GM21447 (cell line): Measurements from ENCODE around the gene TMEM138.

ENCODE experiments used
- ATAC-seq: cut with Tn5 transposase; IDR thresholded peaks from one replicate; pipeline ENCODE4 v1.9.1; 2021; ENCODE audit not compliant: unreplicated experiment

TMEM138 gene

DNA sequence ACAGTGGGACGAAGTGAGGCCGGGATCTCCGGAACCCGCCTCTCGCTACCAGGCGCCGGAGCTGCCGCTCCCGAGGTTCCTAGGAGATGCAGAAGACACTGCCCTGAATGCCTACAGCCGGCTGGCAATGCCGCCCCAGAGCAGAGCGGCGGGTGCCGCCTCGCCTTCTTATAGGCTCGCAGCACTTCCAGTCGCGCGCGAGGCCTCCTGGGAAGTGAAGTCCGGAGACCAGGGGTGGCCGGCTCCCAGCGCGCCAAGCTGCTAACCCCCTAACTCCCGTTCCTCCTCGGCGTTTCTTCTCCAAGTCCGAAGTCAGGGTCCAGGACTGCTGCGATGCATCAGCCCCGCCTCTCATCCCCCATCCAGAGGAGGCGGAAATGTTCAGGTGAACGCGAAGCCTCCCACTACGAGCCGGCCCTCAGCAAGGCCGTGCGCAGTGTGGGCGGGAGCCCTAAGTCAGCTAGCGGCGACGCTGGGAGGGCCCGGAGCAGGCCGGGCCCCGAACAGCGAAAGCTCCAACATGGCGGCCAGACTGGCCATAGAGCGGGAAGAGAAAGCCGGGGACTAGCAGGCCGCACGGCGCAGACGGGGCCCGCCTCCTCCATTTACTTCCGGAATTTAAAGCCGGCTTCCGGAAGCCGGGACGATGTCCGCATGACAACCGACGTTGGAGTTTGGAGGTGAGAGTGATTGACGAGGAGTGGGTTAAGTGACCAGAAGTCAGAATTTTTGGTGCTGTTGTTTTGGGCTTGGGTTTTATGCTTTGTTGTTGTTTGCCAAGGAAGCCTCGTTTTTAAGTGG is at the start of gene TMEM138, which contains the start of gene CYB561A3:
TMEM138 (plus strand) TSS at position 634 of the 801 bp plus-strand sequence. CDS start 2,017 bp downstream, outside the sequence.
CYB561A3 (minus strand) TSS at position 142 of the 801 bp plus-strand sequence. CDS start 5,169 bp downstream, outside the sequence.
- ATAC-seq = peak; percentile 75

DNA sequence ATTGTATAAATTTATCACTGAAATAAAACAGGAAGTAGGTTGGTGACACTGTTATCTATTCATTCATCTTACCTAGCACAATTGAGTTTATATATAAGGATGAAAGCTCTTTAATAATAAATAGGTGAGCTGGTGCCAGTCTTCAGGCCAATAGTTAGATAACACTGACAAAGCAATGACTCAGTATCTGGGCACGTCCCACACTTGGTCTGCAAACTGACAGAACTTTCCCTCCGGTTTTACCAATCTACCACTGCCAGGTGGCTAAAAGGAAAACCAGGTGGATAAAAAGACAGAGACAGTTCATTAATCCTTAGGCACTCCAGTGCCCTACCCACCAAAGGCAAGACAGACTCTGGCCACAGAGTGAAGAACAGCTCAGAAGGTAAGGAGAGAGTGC is 46.9 kb upstream of the TMEM138 start:
- ATAC-seq = no peak

DNA sequence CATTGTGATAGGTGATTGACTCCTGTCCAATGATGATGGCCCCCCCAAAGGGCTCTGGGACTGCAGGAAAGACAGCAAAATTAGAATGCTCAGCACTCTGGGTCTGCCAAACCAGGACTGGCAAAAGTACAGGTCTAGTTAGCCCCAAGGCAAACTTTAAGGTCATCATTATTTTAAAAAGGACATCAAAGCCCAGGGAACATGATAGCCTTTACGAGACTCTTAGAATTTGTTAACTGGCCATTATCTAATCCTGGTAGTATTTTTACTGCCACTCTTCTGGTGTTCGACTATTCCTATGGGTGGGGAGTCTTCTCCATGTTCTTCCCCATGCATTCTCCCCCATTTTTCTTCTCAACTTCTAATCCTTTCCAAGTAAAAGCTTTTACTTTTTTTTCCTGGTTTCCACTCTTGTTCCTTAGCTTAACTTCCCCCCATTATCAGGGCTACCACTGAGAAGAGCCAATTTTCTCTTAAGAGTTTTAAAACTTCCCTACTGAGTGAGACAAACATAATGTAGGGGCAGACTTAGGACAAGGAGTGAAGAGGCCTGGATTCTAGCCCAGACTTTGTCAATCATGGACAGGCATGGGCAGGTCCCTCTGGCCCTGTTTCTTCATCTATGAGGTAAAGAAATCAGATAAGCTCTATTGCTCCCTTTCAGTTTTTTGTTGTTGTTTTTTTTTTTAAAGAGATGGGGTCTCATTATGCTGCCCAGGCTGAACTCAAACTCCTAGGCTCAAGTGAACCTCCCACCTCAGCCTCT is 36.3 kb upstream of the TMEM138 start:
- ATAC-seq = no peak

DNA sequence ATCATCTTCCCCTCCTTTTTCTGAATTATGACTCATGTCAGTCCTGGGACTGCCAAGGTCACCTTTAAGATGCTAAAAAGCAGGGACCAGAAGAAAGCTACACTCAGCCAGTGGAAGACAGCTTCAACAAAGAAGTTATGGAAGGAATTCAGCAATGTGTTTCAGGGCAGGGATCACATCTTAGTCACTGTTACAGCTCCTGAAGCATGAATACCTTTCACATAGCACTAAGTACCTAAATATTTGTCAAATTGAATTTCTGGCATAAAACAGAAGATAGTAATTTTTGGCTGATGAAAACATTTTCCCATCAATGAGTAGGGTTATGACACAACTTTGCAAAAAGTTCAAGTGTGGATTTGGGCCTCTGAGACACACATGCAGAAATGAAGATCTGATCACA is 34.5 kb upstream of the TMEM138 start:
- ATAC-seq = no peak

DNA sequence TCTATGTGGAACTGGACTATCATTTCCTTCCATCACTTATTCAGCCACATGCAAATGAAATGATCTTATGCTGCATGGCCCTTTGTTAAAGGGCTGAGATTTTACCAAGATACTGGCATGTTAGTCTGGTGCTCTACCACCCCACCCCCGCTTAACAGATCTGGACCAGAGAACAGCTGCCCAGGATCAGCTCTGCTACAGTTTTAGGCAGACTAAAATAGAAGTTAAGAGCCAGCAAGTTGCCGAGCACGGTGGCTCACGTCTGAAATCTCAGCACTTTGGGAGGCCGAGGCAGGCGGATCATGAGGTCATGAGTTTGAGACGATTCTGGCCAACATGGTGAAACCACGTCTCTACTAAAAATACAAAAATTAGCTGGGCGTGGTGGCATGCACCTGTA is 33.8 kb upstream of the TMEM138 start:
- ATAC-seq = no peak

DNA sequence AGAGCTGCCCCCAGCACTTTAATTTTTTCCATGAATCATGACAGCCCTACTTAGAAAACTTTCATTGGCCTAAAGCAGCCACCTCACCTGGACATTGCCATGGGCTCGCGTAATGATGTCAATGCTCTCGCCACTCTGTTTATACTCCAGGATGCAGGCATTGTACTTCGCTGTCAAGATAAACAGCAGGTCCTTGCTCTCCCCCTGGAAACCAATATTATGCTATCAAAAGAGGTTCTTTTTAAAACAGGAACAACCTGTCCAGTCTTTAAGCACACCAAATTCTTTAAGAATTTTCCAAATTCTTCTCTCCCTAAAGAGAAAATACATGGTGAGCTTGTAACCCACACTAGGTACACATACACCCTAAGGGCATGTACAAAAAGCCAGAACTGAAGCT is 32.3 kb upstream of the TMEM138 start:
- ATAC-seq = no peak

DNA sequence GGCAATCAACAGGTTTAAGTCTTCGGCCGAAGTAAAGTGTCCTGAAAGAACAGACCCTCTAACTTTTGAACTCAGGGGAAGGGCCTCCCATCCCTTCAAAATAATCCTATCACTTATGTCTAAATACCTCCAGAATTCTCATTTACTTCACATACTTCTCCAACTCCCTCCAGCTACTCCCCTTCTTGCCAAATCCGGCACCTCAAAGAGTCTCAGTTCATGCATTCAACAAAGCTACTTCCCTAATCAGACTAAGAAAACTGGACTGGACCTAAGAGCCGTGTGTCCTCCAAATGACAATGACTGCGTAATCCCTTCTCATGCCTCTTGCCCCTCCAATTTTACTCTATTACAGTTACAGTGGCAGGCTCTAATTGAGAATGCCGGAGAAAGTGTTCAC is 30.5 kb upstream of the TMEM138 start:
- no peak for ATAC-seq

DNA sequence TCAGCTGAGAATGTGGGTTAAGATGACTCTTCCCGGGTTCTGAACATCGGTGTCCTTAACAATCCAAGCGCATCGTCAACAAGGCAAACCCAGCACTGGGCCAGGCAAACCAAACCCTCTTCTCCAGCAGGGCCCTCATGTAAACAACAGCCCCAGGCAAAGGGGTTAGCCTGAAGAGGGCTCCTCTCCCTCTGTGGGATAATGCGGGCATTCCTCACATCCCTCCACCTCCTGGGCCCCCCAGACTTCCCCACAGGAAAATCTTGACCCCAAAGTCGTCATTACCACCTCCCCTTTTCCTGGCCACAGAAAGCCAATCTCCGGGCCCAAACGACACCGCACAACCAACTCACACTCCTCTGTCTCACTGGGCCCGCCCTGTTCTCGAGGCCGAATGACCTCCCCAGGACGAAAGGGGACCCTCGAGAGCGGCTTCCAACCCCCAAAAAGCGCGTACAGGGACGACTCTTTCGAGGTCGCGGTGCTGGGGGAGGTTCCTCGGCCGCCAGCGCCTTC is 29.8 kb upstream of the TMEM138 start:
- no peak for ATAC-seq

DNA sequence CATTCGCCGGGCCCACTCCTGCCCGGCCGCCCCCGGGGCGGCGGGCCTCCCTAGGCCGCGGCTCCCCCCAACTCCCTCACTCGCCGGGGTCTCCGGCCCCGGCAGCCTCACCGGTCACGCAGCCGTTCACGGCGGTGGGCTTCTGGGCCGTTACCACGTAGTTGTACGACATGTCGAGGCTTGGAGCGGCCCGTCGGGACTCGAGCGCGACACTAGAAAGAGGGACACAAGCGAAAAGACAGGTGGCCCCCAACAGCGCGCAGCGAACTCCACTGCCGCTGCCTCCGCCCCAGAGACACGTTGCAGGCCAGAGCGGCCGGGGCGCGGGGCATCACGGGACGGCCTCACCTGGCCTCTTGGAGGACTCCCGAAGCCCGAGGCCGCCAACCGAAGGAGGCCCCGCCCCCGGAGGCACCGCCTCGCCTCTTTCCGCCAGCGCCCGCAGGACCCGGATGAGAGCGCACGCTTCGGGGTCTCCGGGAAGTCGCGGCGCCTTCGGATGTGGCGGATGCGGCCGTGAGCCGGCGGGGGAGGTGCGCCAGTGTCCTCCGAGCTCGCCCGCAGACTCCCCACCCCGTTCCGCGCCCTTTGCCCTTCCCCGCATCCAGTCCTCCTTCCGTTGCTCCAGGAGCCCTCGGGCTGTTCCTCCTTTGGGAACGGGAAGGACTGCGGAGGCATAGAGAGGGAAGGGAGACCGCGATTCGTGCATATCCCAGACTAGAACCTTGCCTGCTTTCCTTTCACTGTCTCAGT is 29.2 kb upstream of the TMEM138 start, which contains the start of the genes DDB1 and TKFC:
DDB1 (minus strand) TSS at position 309 of the 753 bp plus-strand sequence; CDS start at position 172, 137 bp downstream.
TKFC (plus strand) TSS at position 432 of the 753 bp plus-strand sequence. CDS start 1,501 bp downstream, outside the sequence.
- peak; percentile 83 for ATAC-seq

DNA sequence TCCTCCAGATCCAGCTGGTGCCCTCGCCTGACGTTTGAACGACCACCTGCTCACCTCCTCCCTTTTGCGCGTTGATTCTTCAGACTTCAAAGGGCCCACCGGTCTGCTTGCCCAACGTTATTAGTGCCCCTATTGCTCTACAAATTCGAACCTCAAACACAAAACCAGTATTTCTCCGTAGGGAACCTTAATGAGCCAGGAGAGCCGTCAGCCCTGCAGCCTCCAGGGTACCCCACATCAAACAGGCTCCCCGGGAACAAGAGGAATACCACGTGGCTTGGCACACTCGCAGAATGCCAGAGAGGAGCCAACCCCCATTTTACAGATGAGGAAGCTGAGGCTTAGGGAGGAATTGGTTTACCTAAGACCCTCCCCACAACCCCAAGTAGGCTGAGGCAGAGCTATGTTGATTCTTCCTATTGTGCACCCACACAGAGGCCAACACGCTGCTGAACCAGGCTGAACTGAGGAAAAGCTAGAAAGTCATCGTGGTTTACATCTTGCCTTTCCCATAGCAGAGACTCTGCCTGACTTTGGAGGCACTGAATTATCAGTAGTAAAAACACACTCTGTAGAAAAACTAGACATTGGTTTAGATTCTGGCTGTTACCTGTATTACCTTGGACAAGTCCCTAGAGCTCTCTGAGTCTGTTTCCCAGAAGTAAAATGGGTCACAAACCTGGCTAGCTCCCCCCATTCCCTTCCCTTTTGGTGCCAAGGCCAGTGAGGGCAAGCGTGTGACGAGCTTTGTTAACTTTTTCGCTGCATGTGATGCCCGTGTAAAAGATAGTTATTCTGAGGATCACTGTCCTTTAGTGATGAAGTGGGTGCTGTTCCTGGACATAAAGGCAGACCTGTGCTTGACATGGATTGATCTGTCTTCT is 28.4 kb upstream of the TMEM138 start:
- peak; percentile 5 for ATAC-seq

DNA sequence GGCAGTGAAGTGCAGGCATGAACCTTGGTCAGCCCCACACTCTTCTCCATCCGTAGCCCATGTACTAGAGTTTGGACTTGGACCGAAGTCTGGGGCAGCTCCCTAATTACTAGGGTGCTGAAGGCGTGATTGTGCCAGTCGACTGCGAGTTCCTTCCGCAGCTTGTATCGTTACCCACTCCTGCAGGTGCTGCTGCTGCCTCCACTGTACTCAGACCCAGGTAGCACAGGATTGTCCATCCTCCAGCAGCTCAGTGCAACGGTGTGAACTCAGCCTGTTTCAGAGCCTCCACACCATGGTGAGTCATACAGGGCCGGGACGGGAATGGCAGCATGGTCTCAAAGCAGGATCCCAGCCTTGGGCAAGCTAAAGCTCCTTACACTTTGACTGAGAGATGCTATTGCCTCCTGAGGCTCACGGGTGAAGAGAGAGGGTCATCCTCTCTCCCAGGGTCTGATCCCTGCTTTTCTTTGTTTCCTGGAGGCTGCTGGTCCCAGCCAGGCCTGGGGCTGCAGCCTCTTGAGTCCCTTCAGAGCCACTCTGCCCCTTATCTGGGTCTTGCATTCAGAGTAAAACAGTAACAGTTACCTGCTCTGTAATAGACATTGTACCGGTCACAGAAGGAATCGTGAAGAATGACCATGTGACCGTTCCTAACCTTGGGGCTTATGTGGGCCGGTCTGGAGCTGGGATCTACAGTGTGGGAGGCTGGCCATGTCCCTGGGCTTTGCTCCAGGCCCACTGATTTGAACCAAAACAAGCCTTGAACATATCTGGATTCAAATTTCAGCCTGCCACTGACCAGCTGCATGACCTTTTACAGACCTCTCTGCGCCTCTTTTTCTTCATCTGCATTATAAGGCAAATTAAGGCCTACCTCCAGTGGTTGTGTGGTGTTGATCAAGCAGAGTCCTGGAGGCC is 27.5 kb upstream of the TMEM138 start:
- ATAC-seq = no peak

DNA sequence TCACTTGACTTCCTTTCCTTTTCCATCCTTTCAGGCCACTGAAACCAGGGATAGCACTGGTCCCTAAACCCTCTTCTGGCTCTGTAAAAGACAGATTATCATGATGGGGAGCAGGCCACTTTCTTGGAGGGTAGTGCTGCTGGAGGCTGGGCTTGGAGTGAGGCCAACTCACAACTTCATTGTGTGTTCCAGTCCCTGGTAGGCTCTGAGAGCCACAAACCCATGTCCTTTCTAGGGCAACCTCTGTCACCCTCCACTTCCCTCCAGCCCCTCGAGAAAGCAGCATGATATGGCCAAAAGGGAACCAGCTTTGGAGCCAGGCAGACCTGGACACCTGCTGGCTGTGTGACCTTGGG is 26.8 kb upstream of the TMEM138 start:
- no peak for ATAC-seq

DNA sequence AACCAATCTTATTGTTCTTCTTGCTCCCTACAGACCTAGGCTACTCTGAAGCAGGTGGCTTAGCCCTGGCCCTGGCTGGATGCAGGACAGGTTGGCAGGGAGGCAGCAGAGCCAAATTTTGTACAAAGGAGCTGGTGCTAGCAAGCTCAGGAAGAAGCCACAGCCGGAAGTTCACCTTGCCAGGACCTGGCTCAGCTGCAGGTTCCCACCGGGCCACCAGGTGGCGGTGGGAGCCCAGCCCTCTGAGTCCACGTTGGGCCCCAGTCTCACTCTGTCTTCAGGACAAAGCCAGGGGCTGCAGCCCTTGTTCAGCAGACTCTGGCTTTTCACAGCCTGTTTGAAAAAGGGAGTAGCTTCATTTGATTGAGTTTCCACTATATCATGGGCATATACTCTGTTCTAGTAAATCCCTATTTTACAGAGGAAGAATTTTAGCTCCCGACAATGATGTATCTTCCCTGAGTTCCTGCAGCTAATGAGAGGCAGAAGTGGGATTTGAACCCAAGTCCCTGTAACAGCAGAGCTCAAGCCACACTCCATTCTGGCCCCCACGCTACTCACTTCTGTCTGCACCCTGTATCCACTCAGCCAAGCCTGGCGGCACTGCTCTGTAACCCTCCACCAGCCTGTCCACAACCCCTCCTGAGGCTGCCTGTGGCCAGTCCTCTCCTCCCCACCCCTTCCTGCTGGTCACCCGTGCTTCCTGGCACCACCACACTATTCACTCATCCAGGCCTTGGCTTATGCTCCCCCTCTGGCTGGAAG is 25.8 kb upstream of the TMEM138 start:
- peak; percentile 43 for ATAC-seq

DNA sequence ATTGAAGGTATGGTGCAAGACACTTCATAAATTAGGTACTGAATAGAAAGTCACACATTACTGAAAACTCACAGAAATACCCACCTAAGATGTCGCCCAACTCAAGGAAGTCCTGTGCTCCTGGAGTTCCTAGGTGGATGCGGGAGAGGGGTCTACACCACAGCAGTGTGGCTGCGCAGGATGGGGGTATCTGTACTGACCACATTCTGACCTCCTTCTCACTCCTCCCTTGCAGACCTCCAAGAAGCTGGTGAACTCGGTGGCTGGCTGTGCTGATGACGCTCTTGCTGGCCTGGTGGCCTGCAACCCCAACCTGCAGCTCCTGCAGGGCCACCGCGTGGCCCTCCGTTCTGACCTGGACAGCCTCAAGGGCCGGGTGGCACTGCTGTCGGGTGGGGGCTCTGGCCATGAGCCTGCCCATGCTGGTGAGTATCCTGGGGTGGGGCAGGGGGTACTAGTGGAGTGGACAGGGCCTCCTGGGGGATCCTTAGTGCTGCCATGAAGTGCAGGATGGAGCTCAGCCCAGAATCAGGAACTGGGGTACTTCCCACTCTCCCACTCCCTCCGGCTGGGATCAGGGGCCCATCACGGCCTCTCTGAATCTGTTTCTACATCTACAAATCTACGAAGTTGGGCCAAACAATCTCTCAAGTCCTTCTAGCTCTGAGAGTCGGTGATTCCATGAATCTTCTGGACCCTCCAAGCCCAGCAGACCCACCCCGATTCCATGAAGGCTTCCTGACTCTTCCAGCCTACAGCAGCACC is 24.3 kb upstream of the TMEM138 start:
- no peak for ATAC-seq

DNA sequence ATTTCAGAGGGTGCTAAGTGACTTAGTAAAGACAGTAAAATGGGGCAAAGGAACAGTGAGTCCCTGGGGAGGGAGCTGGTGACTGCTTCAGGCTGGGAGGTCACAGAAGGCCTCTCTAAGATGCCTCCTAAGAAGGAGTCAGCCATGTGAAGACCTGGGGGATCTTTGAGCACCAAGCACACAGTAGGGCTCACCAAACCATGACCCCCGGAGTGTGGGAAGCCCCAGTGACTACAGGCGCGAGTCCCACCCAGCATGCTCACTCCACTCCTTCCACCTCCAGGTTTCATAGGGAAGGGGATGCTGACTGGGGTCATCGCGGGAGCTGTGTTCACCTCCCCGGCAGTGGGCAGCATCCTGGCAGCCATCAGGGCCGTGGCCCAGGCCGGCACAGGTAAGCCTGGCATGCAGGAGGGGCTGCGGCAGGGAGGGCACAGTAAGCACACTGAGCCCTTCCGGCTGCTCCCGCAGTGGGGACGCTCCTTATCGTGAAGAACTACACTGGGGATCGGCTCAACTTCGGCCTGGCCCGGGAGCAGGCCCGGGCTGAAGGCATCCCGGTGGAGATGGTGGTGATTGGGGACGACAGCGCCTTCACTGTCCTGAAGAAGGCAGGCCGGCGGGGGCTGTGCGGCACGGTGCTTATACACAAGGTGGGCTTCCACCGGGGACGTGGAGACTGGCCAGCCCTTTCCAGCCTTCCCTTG is 23.2 kb upstream of the TMEM138 start:
- no peak for ATAC-seq

DNA sequence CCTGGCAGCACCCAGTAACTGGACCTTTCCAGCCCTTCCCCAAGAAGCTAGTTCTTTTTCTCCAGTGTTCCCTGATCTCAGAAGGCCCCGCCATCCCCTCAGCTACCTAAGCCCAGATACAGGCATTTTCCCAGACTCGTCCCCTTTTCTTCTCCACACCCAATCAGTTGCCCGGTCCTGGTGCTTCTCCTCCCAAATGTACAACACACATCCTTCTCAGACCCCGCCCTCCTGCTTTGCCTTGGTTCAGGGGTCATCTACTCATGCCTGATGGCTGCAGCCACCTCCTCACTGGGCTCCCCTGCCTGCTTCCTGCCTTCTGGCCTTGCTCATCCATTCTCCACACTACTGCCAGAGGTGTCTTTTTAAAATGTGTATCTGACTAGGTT is 22.7 kb upstream of the TMEM138 start:
- ATAC-seq = no peak

DNA sequence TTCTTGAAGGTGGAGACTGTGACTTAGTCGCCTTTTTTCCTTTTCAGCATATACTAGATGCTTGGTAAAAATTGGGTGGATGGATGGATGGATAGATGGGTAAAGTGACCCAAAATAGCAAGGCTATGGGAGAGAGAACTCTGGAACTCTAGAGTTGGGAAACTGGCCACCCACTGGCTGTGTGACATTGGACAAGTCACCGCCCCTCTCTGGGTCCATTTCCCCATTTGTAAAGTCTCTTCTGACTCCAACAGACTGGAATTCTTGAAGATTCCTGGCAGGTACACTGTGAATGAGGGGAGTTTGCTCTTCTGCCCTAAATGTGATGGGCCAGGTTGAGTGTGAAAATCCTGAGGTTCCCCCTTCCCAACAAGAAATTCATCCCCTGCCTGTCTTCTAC is 21.2 kb upstream of the TMEM138 start:
- ATAC-seq = no peak
